IMR-90 (cell line): ENCODE results near the gene FRK.

Source experiments
- CHD1 ChIP-seq: IDR thresholded peaks from 2 replicates; pipeline ENCODE4 v1.6.1; 2012; ENCODE audit warnings: low read depth, low read length, improper control_type of control experiment
- MAFK ChIP-seq: IDR thresholded peaks from 2 replicates; pipeline ENCODE4 v1.6.1; 2012; ENCODE audit warnings: low read depth, low read length, improper control_type of control experiment
- MAZ ChIP-seq: IDR thresholded peaks from 2 replicates; pipeline ENCODE4 v1.6.1; 2012; ENCODE audit warnings: low read depth, mild to moderate bottlenecking, low read length, improper control_type of control experiment, moderate library complexity, borderline replicate concordance
- POLR2A ChIP-seq: IDR thresholded peaks from 2 replicates; pipeline ENCODE4 v1.6.1; 2012; ENCODE audit warnings: mild to moderate bottlenecking, low read depth, low read length
- RAD21 ChIP-seq: IDR thresholded peaks from 2 replicates; pipeline ENCODE4 v1.6.1; 2012; ENCODE audit warnings: low read length, improper control_type of control experiment
- RCOR1 ChIP-seq: IDR thresholded peaks from 2 replicates; pipeline ENCODE4 v1.6.1; 2012; ENCODE audit warnings: mild to moderate bottlenecking, low read length, improper control_type of control experiment; ENCODE audit not compliant: insufficient replicate concordance
- SMC3 ChIP-seq: fragments of 150-350 bp; IDR thresholded peaks from 2 replicates; pipeline ENCODE4 v1.6.1; 2016; ENCODE audit warnings: low read depth, mild to moderate bottlenecking, antibody characterized with exemption, low read length, moderate library complexity
- TF ChIP-seq, protein P1 (sequence below): conservative IDR thresholded peaks from 2 replicates; pipeline ENCODE4 v1.5.1; 2012; ENCODE audit warnings: mild to moderate bottlenecking, low read depth, low read length, improper control_type of control experiment

GRCh38 chr6:116050737-116051136 lies 10.0 kb downstream of the FRK start:
- TF ChIP-seq, protein P1, sequence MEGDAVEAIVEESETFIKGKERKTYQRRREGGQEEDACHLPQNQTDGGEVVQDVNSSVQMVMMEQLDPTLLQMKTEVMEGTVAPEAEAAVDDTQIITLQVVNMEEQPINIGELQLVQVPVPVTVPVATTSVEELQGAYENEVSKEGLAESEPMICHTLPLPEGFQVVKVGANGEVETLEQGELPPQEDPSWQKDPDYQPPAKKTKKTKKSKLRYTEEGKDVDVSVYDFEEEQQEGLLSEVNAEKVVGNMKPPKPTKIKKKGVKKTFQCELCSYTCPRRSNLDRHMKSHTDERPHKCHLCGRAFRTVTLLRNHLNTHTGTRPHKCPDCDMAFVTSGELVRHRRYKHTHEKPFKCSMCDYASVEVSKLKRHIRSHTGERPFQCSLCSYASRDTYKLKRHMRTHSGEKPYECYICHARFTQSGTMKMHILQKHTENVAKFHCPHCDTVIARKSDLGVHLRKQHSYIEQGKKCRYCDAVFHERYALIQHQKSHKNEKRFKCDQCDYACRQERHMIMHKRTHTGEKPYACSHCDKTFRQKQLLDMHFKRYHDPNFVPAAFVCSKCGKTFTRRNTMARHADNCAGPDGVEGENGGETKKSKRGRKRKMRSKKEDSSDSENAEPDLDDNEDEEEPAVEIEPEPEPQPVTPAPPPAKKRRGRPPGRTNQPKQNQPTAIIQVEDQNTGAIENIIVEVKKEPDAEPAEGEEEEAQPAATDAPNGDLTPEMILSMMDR: no peak
- TF ChIP-seq MAZ (no peak), RAD21 (no peak), CHD1 (no peak), SMC3 (no peak), POLR2A (no peak), RCOR1 (no peak), MAFK (no peak)
